Suppressor macrophage treated with lipopolysaccharide for 1 hour (primary cell): ENCODE measurements around the gene TAMM41.
A peak's percentile ranks its signal among the peaks of the same experiment; 100 is the strongest.
"Not testable (repeated sequence)": the region's sequence is repeated elsewhere in the genome, so short reads cannot be mapped to it uniquely, and the experiment has no call there.

Experiments used
- DNase-seq, 3 donors: peaks; one replicate each; pipeline ENCODE4 v3.0.0-alpha.2; 2020 to 2022

TAMM41 gene, protein sequence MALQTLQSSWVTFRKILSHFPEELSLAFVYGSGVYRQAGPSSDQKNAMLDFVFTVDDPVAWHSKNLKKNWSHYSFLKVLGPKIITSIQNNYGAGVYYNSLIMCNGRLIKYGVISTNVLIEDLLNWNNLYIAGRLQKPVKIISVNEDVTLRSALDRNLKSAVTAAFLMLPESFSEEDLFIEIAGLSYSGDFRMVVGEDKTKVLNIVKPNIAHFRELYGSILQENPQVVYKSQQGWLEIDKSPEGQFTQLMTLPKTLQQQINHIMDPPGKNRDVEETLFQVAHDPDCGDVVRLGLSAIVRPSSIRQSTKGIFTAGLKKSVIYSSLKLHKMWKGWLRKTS

DNA sequence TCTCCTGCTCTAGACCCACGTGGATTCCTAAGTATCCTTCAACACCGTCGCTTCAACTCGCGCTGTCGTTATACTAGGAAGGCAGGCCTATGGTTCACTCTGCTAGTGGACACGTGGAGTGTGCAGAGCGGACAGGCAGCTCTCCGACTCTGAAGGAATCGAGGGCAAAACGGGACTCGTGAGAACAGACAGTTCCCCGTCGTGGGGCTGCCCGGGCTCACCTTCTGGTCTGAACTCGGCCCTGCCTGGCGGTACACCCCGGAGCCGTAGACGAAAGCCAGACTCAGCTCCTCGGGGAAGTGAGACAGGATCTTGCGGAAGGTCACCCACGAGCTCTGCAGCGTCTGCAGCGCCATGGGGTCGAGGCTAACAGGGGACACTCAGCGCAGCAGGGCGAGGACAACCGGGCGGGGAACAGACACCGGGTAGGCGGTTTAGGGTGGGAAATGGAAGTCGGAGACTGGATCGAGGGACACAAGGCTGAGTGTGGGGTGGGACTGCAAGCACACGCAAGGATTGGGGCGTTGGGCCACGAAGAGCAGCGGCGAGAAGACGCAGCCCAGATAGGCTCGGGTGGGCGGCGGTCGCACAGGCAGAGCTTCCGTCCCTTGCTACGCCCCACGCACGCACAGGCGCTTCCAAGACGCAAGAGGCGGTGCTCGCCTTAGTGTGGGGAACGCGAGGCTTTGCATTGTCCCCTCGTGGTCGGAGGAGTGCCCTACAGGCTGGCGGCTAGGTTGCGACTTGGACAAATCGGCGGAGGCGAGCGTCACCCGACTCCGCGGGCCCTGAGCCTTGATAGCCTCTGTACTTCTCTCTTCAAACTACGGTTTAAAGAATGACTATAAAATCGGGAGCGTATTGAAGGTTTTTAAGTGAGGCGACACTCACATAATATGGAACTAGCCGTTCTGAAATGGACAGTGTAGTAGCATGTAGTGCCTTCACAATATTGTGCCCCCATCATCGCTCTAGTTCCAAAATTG lies at the start of gene TAMM41:
TAMM41 (minus strand) TSS at position 605 of the 986 bp plus-strand sequence; CDS start at position 356, 249 bp downstream.
- DNase-seq, result peak; percentile 91 to 94 (median 93)

DNA sequence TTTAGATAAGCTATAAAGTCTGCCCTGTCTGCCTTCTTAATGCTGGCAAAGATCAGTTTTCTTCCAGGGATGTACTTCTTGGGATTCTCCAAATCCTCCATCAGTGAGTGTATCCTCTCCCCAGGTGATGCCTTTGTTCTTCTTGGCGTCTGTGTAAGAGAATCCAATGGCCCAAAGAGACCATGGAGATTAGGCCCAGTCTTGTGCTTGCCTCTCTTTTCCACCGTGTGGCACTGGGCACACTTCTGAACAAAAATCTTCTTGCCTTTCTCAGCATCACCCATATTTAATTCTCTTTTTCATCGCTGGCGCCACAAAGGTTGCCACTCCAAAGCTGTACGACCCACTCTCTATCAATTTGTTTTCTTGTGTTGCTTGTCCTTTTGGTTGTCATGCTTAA lies 32.2 kb upstream of the TAMM41 start:
- DNase-seq, result no peak

DNA sequence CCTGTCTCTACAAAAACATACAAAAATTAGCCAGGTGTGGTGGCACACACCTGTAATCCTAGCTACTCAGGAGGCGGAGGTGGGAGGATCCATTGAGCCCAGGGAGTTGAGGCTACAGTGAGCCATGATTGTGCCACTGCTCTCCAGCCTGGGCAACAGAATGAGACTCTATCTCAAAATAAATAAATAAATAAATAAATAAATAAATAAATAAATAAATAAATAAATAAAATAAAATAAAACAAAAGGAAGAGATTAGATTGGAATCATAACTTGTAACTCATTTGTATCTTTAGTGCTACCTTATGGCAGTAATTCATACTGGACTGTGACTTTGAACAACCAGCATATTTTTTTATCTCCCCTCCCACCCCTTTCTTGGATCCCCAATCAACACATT lies 28.0 kb upstream of the TAMM41 start:
- not testable (repeated sequence) for DNase-seq

DNA sequence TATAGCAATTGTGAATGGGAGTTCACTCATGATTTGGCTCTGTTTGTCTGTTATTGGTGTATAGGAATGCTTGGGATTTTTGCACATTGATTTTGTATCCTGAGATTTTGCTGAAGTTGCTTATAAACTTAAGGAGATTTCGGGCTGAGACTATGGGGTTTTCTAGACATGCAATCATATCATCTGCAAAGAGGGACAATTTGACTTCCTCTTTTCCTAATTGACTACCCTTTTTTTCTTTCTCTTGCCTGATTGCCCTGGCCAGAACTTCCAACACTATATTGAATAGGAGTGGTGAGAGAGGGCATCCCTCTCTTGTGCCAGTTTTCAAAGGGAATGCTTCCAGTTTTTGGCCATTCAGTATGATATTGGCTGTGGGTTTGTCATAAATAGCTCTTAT lies 17.1 kb upstream of the TAMM41 start:
- peak in 1 of 3 donors; percentile 20 for DNase-seq

DNA sequence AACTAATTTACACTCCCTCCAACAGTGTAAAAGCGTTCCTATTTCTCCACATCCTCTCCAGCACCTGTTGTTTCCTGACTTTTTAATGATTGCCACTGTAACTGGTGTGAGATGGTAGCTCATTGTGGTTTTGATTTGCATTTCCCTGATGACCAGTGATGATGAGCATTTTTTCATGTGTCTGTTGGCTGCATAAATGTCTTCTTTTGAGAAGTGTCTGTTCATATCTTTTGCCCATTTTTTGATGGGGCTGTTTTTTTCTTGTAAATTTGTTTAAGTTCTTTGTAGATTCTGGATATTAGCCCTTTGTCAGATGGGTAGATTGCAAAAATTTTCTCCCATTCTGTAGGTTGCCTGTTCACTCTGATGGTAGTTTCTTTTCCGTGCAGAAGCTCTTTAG lies 15.9 kb upstream of the TAMM41 start:
- DNase-seq, result not testable (repeated sequence)

DNA sequence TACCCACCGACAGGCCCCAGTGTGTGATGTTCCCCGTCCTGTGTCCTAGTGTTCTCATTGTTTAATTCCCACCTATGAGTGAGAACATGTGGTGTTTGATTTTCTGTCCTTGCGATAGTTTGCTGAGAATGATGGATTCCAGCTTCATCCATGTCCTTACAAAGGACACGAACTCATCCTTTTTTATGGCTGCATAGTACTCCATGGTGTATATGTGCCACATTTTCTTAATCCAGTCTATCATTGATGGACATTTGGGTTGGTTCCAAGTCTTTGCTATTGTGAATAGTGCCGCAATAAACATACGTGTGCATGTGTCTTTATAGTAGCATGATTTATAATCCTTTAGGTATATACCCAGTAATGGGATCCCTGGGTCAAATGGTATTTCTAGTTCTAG lies 15.5 kb upstream of the TAMM41 start:
- DNase-seq, result not testable (repeated sequence)

DNA sequence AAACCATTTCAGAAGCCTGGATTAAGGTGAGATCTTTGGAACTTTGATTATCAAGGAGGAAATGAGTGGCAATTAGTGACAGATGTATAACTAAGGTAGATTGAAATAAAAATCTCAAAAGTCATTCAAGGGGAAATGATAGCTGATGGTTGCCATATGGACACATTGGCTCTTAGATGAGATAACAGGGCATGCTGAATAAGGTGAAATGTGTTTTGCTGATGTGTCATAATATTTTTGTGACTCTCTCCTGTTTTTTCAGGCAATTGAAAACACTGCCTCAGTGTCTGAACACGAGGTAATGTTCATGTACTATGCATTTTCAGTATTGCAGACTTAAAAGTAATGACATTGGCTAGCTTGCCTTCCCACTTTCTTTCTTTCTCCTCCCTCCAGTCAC lies 13.5 kb upstream of the TAMM41 start:
- not testable (repeated sequence) for DNase-seq

DNA sequence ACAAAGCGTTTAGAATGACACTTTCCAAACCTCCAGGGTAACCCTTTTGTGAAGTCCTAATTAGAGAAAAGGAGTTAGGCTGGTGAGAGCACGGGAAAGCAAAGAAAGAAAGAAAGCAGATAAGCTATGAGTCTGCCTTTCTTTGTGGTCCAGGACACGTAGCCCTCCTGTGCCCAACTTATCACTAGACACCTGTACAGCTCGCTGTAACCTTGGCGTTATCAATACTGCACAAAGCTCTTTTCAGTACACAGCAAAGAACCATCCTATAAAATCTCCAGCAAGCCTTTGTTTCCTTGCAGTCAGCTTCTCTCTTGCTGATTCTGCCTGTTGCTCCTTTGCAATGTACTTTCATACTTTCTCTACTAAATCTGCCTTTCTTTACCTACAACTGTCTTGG lies 6.8 kb upstream of the TAMM41 start:
- DNase-seq, result no peak

DNA sequence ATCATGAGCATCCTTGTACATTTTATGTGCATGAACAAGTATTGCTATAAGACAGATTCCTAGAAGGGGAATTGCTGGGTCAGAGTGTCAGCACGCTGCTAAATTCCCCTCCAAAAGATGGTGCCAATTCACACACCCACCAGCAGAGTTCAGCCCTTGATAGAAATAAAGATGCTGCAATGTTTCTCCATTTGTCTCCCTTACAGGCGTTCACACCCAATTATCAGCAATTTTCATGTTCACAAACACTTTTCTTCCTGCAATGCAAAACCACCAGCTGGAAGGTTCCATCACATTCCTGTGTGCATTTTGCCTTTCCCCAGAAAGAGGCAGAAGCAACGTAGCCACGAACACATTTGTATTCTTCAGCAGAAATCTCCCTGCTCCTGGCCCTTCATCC lies 3.3 kb upstream of the TAMM41 start:
- DNase-seq, result no peak

DNA sequence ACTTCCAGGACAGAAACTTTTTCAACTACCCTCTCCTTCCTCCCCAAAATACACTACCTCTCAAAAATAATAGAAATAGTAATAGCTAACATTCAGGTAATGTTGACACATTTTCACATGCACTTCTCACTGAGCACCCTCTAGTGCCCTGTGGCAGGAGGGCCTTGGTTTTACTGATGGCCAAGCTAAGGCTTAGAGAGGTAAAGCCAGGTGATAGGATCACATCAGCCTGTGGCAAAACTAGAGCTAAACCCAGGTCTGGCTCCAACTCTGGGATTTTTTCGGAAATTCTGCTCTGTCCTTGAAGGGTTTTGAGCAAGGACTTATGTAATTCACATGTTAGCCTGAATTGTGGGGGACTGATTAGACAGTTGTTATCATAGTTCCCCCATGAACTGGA lies 922 bp upstream of the TAMM41 start:
- no peak for DNase-seq

DNA sequence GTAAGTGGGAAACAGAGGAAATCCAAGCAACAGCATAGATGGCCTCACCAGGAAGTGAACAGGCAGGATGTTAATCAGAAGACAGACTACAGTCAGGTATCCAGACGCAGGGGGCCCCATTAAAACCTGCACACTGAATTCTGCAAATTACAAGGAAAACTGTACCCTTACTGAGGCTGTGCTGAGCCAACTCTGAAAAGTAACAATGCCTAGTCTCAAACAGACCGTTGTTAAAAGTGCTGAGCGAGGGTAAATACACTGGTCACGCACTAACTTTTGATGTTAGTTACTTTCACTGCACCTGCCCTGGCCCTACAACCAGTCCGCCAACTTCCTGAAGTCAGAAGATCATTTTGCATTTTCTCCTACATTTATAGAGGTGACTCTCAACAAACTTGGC lies 1.0 kb downstream of the TAMM41 start:
- DNase-seq, result no peak

DNA sequence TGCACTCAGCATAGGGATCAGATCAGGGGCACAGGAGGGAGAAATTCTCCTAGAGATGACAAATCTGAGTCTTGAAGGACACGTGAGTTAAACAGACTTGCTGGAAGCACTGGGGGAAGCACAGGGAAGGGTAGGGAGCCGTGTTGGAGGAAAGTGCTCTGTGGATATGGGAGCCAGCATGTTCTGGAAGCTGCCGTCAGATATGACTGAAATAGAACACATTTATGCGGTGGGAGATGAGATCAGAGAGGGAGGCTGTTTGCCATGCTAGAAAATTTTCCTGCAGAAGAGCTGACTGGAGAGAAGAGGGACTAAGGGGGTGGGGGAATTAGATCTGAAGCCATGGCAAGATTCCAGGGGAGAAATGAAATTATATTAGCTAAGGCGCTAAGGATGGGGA lies 1.8 kb downstream of the TAMM41 start:
- no peak for DNase-seq

DNA sequence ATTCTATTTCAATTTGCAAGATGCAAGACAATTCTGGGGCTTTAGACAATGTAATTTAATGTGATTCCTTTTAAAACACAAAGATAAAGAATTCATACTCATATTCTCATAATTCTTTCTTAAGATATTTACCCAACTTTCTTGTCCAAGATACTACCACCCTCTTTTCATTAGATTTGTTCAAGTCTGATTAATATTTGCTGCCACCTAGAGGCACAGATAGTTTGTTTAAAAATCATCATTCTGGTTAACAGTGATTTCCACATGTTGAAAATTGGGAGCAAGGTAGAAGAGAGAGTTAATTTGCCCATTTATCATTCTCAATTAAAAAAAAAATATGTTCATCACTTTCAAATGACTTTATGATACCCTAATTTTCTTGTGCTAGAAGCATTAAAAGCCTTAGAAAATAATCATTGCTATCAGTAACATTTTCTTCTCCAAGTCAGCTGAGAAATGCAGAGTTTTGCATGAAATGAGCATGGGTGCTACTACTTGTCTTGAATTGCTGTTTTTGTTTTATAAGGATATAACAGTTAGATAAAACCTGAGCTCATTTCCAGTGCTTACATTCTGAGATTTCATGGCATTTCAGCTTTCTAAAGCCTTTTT lies 11.6 kb downstream of the TAMM41 start:
- DNase-seq, result peak in 1 of 3 donors; percentile 14

DNA sequence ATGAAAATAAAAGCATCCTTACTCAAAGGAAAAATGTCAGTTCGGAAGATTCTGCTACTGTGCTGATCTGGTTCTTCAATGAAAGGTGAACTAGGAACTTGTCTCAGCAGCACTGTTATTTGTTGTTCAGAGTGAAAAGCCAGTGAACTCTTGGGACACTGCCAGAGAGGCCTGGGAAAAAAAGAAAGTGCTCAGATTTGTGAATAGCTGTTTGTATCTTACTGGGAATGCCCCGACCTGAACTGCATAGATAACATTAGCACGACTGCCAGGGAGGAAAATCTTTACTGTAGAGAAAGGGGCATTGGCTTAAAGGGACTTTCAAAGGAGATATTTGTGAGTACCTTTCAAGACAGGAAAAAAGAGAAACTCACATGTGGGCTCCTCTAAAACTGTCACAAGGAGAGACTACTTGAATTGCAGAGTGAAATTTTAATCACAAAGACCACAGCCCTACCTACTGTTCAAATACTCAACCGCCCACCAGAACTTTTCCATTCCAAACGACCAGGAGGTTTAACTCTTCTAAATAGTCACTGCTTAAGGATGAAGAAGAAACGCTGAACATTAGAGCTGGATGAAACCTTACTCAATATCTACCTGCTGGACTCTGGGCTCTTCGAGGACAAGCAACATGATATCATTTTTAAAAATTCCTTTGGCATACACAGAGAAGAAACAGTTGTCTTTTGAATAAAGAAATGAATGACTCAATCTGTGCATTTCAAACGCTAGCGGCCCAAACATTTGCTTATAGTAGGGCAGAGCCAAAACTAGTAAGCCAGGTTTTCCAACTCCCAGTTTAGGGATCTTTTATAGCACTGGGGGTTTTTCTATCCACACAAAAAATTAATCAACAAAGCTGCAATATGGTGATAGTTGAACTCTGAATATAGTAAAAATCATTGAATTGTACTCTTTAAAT lies 13.4 kb downstream of the TAMM41 start:
- DNase-seq, result no peak

DNA sequence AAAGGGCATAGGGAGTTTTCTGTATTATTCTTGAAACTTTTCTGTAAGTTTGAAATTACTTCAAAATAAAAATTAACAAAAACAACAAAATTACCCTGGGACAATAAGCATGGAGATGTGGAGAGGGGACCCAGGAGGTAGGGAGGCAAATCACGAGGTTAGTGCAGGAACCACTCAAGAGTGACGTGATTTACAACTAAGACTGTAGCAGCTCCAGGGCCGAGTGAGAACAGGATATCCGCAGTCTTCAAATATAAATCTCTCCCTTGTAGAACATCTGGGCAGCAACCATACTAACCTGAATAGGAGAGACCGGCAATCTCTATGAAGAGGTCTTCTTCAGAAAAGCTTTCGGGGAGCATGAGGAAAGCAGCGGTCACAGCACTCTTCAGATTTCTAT lies 17.3 kb downstream of the TAMM41 start:
- DNase-seq, result no peak

DNA sequence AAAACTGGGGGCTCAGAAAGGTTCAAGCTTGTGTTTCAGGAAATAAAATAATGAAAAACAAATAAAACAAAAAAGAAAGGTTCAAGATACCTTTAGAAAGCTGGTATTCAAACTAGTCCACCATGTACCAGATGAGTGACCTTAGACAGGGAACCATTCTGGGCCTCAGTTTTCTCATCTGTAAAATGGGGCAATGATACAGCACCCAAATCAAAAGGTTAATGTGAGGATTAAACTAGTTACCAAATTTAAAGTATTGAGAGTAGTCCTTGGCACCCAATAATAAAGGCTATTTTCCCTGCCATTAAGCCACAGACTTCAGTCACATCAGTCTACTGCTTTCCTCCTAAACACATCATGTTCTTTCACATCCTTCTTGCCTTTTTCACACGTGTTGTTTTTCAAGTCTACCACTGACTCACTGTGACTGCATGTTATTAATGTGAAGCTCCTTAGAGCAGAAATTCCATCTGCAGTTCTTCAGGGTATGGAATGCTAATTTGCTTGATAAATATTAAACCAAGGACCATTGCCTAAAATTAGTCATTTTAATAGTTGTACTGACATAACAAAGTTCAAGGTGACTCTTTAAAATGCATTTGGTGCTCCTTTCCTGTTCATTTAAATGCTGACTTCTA lies 19.9 kb downstream of the TAMM41 start:
- DNase-seq, result no peak

DNA sequence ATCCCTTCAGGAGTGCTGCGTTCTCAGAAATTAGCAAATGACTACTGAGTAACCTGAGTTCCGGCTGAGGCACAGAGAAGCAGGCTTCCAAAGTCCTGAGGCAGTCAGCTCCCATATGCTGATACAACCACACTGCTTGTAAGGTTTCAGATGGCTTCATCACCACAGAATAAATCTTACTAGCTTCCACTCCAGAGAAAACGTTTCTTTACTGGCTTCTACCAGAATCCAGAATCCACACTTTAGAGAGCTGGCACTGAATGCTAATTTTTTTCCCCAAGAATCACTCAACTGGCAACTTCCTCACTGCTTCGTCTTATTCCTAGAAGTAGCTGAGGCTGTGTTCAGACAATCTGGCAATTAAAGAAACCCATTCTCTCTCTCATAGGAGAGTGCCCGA lies 21.4 kb downstream of the TAMM41 start:
- no peak for DNase-seq

DNA sequence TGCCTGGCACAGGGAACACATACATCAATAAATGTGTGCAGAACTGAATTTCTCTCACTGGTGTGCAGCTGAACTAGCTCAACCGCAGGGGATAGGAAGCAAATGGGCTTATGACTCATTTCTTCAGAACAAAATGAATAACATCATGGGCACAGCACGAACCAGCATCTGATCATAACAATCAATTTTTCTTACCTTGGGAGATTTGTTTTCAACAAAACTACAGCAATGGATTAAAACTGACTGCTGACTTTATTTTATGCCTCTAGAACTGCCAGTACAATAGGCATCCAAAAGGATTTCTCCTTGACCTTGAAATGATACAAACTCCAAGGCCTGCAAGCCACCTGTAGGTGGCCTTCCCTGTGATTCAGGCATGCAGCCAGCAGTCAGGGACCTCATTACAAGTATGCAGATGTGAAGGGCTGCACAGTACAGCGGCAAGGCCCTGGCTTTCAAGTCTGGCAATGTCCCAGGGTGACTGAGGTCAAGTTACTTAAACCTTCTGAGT lies 26.1 kb downstream of the TAMM41 start:
- no peak for DNase-seq

DNA sequence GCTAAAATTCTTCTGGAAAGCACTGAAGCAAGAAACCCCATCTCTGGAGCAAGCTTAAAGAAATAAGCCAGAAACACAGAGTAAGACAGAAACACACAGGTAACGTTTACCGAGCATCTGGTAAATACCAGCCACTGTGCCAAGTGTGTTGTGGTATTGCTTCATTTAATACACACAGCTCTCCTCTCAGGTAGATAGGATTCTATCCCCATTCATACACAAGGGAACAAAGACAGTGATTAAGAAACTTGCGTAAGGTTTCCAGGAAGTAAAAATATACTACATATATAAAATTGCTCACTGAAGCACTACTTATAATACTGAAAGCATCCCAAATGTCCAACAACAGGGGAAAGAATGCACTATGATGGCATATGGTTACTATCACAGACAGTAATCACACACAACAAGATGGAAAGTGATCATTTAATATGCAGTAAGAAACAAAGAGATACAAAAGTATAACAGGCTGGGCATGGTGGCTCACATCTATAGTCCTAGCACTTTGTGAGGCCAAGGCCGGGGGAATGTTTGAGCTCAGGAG lies 27.5 kb downstream of the TAMM41 start:
- DNase-seq, result no peak

DNA sequence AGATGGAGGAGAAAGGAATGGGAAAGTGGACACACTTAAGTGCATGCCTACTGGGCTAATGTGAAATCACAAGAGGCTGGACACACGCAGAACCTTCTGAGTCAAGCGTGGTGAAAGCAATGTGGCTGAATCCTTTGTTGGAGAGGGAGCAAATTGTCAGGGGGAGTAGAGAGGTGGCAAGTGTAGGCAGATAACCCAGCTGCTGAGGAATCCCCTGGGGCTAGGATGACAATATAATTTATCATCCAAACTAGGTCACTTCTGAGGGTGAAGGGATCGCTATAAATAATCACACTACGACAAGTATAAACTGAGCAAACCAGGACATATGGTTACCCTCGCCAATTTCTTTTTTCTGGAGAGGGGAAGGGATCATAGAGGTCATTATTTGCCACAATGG lies 28.7 kb downstream of the TAMM41 start:
- DNase-seq, result no peak

DNA sequence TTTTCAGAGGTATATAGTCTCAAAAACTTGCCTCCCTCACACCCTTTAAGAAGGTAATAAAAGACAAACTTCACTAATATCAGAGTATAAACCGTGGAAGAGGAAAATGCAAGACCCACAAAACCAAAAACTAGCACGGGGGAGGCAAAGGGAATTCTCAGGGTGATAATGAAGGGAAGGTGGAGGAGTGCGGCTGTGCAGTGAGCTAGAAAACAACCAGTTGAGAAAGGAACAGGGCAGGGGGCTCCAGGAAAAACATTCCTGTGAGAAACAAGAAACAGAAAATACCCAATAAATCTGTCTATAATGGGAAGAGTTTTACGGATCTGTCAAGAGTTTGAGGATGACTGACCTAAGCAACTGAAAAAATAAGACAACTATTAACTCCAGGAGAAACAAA lies 31.6 kb downstream of the TAMM41 start:
- DNase-seq, result no peak
